Calu3 (cell line): ENCODE data around the gene ITGAV. TPM values are rescaled to one million over a fixed set of nuclear protein-coding genes. Genes with fewer than 3 reads are reported as not detected.

Experiments
- BruUV-seq: library from RNA; stranded (reverse); fragments of 400-500 nt; replicated peaks from 2 replicates; lab custom pipeline; 2021; lab: Mats Ljungman, UMichigan
- CTCF ChIA-PET: fragments of 300-600 bp; sonication (Branson Sonifier 250); formaldehyde crosslinking; loops from one replicate; lab custom pipeline; 2022; ENCODE audit warnings: antibody characterized with exemption; lab: Charles Lee
- DNase-seq: peaks from one replicate; pipeline ENCODE4 v3.0.0; 2022
- H3K27ac Mint-ChIP-seq: one replicate; pipeline ENCODE4 v1.8.0; 2022; ENCODE audit warnings: mixed read lengths; ENCODE audit not compliant: unreplicated experiment
- H3K27me3 Mint-ChIP-seq: one replicate; pipeline ENCODE4 v1.8.0; 2022; ENCODE audit warnings: mixed read lengths; ENCODE audit not compliant: unreplicated experiment
- H3K36me3 Mint-ChIP-seq: one replicate; pipeline ENCODE4 v1.8.0; 2022; ENCODE audit warnings: mild to moderate bottlenecking, moderate library complexity, mixed read lengths; ENCODE audit not compliant: insufficient read depth, unreplicated experiment
- H3K4me1 Mint-ChIP-seq: one replicate; pipeline ENCODE4 v1.8.0; 2022; ENCODE audit warnings: mild to moderate bottlenecking, low read depth, mixed read lengths; ENCODE audit not compliant: unreplicated experiment
- H3K4me3 Mint-ChIP-seq: one replicate; pipeline ENCODE4 v1.8.0; 2022; ENCODE audit warnings: mild to moderate bottlenecking, low read depth, moderate library complexity, mixed read lengths; ENCODE audit not compliant: unreplicated experiment
- H3K9me3 Mint-ChIP-seq: one replicate; pipeline ENCODE4 v1.8.0; 2022; ENCODE audit warnings: low read depth, mixed read lengths; ENCODE audit not compliant: unreplicated experiment
- intact Hi-C: fragments of 100-400 bp; cut with micrococcal nuclease; formaldehyde crosslinking; loops from one replicate; pipeline ENCODE4 v1.10.0; 2022; ENCODE audit not compliant: unreplicated experiment
- total RNA-seq: library from RNA; stranded (reverse); gene quantifications from 2 replicates; pipeline ENCODE4 v1.2.3, GENCODE V29; 2022
- TF ChIP-seq, protein P1 (sequence below): fragments of 200-600 bp; IDR thresholded peaks from one replicate; pipeline ENCODE4 v1.8.0; 2022; ENCODE audit warnings: antibody characterized with exemption; ENCODE audit not compliant: unreplicated experiment

The ITGAV gene
- total RNA-seq, 1 experiment from 2014 or later = 146 TPM

DNA sequence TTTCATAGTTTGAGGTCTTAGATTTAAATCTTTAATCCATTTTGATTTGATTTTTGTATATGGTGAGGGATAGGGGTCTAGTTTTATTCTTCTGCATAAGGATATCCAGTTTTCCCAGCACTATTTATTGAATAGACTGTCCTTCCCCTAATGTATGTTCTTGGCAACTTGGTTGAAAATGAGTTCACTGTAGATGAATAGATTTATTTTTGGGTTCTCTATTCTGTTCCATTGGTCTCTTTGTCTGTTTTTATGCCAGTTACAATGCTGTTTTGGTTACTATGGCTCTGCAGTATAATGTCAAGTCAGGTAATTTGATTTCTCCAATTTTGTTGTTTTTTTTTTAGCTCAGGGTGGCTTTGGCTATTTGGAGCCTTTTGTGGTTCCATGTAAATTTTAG lies 109.9 kb downstream of the ITGAV start:
- TF ChIP-seq, protein P1, sequence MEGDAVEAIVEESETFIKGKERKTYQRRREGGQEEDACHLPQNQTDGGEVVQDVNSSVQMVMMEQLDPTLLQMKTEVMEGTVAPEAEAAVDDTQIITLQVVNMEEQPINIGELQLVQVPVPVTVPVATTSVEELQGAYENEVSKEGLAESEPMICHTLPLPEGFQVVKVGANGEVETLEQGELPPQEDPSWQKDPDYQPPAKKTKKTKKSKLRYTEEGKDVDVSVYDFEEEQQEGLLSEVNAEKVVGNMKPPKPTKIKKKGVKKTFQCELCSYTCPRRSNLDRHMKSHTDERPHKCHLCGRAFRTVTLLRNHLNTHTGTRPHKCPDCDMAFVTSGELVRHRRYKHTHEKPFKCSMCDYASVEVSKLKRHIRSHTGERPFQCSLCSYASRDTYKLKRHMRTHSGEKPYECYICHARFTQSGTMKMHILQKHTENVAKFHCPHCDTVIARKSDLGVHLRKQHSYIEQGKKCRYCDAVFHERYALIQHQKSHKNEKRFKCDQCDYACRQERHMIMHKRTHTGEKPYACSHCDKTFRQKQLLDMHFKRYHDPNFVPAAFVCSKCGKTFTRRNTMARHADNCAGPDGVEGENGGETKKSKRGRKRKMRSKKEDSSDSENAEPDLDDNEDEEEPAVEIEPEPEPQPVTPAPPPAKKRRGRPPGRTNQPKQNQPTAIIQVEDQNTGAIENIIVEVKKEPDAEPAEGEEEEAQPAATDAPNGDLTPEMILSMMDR = no peak
- no peak for DNase-seq

DNA sequence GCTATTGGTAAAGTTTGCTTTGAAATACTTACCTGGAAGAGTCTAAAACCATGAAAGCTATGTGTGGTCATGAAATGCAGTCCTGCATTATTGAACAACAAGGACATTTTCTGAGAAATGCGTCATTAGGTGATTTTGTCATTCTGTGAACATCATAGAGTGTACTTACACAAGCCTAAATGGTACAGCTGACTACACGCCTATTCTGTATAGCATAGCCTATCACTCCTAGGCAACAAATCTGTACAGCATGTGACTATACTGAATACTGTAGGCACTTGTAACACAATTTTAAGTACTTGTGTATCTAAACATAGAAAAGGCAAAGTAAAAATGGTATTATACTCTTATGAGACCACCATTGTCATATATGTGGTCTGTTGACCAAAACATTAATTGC lies 112.2 kb downstream of the ITGAV start:
- TF ChIP-seq, protein P1 = no peak
- H3K9me3 Mint-ChIP-seq = no peaks in the 10 kb centered on the region
- no peaks in the 10 kb centered on the region for H3K36me3 Mint-ChIP-seq
- H3K4me3 Mint-ChIP-seq = no peak overlapping the region
- no peak for DNase-seq
- intact Hi-C loops = no loop called here
- H3K27me3 Mint-ChIP-seq = no peaks in the 10 kb centered on the region
- H3K4me1 Mint-ChIP-seq = no peaks in the 10 kb centered on the region
- H3K27ac Mint-ChIP-seq = no peak overlapping the region
- BruUV-seq = no TSS peak
- CTCF ChIA-PET = no interaction called here

More for the DNA sequence above, 109.9 kb downstream of the ITGAV start:
- Mint-ChIP-seq H3K27me3 (no peaks in the 10 kb centered on the region), H3K9me3 (no peaks in the 10 kb centered on the region), H3K4me3 (no peak overlapping the region), H3K36me3 (peaks cover 2% of the 10 kb centered on the region), H3K4me1 (peaks cover 22% of the 10 kb centered on the region), H3K27ac (no peak overlapping the region)
- BruUV-seq = no TSS peak
- CTCF ChIA-PET = no interaction called here
- intact Hi-C loops = loop anchor here (5.0 kb wide), 2 partner anchors 73 to 143 kb away; no protein-coding TSS in a partner anchor

DNA sequence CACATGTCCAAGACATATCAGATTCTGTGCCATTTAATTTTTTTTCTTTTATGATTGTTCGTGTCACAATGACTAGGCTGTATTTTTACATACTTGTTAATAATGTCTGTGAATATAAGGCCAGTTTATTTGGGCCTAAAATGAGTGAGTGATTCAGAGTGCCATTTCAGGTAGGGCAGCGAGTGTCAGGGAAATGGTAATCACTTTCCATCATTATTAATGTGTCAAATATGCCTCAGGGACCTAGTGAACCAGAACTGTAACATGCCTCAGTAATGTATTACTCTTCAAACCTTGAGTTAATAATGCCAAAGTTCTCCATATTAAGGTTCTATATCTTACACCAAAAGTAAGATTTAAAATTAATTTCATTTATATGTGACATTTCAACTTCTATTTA lies 112.6 kb downstream of the ITGAV start:
- Mint-ChIP-seq H3K4me3 (no peak overlapping the region), H3K36me3 (no peaks in the 10 kb centered on the region), H3K4me1 (no peaks in the 10 kb centered on the region), H3K27ac (no peak overlapping the region), H3K9me3 (no peaks in the 10 kb centered on the region), H3K27me3 (no peaks in the 10 kb centered on the region)
- TF ChIP-seq, protein P1 = no peak
- DNase-seq = no peak
- no TSS peak for BruUV-seq
- intact Hi-C loops = no loop called here
- CTCF ChIA-PET = no interaction called here

DNA sequence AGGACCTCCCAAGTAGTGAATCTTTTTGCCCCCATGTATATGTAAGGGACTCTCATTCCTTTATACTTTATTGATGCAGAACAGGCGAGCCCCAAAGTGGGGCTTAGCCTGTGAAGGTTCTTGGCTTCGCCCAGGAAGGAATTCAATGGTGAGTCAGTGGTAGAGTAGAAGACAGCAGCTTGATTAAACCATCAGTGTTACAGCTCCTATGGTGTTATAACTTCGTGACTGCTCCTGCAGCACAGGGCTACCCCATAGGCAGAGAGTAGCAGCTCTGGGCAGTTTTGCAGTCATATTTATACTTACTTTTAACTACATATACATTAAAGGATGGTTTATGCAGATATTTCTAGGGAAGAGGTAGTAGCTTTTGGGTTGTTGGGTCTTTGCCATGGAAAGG lies 115.0 kb downstream of the ITGAV start:
- TF ChIP-seq, protein P1 = no peak
- CTCF ChIA-PET = no interaction called here
- no peaks in the 10 kb centered on the region for H3K27me3 Mint-ChIP-seq
- H3K4me3 Mint-ChIP-seq = no peak overlapping the region
- BruUV-seq = no TSS peak
- no peaks in the 10 kb centered on the region for H3K36me3 Mint-ChIP-seq
- no peak for DNase-seq
- no peaks in the 10 kb centered on the region for H3K9me3 Mint-ChIP-seq
- H3K27ac Mint-ChIP-seq = no peak overlapping the region
- no peaks in the 10 kb centered on the region for H3K4me1 Mint-ChIP-seq
- intact Hi-C loops = no loop called here
